OCI-LY3 (cell line): ENCODE data around the gene PRAMEF12.
"Not testable (repeated sequence)": the region's sequence is repeated elsewhere in the genome, so short reads cannot be mapped to it uniquely, and the experiment has no call there.

Experiments
- H2AFZ ChIP-seq: fragments of 200-600, 300-600 bp; shearing (Covaris generic); 2 replicates; pipeline ENCODE4 v1.6.0; 2014; ENCODE audit warnings: antibody characterized with exemption, low read depth, low read length
- H3K27ac ChIP-seq: fragments of 200-600, 300-600 bp; sonication (generic); 2 replicates; pipeline ENCODE4 v1.5.1; 2014; ENCODE audit warnings: mild to moderate bottlenecking, low read length, moderate library complexity, mixed read lengths
- H3K27me3 ChIP-seq: fragments of 200-600, 300-600 bp; sonication (generic); 2 replicates; pipeline ENCODE4 v1.6.1; 2014; ENCODE audit warnings: low read depth, low read length, mixed read lengths
- H3K36me3 ChIP-seq: fragments of 200-600, 300-600 bp; sonication (generic); replicated peaks from 2 replicates; pipeline ENCODE3; 2014; ENCODE audit warnings: low read depth, low read length, mixed read lengths
- H3K4me1 ChIP-seq: fragments of 300-600, 200-600 bp; sonication (generic); 2 replicates; pipeline ENCODE4 v1.6.1; 2014; ENCODE audit warnings: low read length, mixed read lengths
- H3K4me2 ChIP-seq: fragments of 200-600, 300-600 bp; sonication (generic); 2 replicates; pipeline ENCODE4 v1.6.1; 2014; ENCODE audit warnings: low read length, mixed read lengths
- H3K4me3 ChIP-seq: fragments of 300-600, 200-600 bp; sonication (generic); 2 replicates; pipeline ENCODE4 v1.5.1; 2014; ENCODE audit warnings: antibody characterized with exemption, mild to moderate bottlenecking, low read length, moderate library complexity
- H3K79me2 ChIP-seq: fragments of 300-600, 200-600 bp; shearing (Covaris generic); 2 replicates; pipeline ENCODE4 v1.6.1; 2014; ENCODE audit warnings: mild to moderate bottlenecking, low read length, mixed read lengths
- H3K9ac ChIP-seq: fragments of 300-600, 200-600 bp; shearing (Covaris generic); 2 replicates; pipeline ENCODE4 v1.6.0; 2014; ENCODE audit warnings: mild to moderate bottlenecking, low read length, moderate library complexity
- H3K9me3 ChIP-seq: fragments of 200-600, 300-600 bp; shearing (Covaris generic); 2 replicates; pipeline ENCODE4 v1.6.1; 2014; ENCODE audit warnings: low read length, mixed read lengths; ENCODE audit not compliant: insufficient read depth
- H4K20me1 ChIP-seq: fragments of 200-600, 300-600 bp; sonication (generic); 2 replicates; pipeline ENCODE4 v1.6.1; 2016; ENCODE audit warnings: low read length, mixed read lengths; ENCODE audit not compliant: insufficient read depth
- CTCF ChIP-seq: fragments of 200-600, 300-600 bp; sonication (generic); IDR thresholded peaks from 2 replicates; pipeline ENCODE4 v1.5.1; 2014; ENCODE audit warnings: antibody characterized with exemption, low read length, low read depth
- EZH2phosphoT487 ChIP-seq: fragments of 200-600 bp; shearing (Covaris generic); IDR thresholded peaks from 2 replicates; pipeline ENCODE4 v1.6.1; 2018; ENCODE audit warnings: antibody characterized with exemption, mixed run types, low read depth

The PRAMEF12 gene

GRCh38 chr1:12778907-12779306 lies 5.4 kb downstream of the PRAMEF12 start:
- H2AFZ ChIP-seq: no peak overlapping the region
- H3K27me3 ChIP-seq: no peaks in the 10 kb centered on the region
- H3K27ac ChIP-seq: no peak overlapping the region
- no peaks in the 10 kb centered on the region for H4K20me1 ChIP-seq
- no peak overlapping the region for H3K4me3 ChIP-seq
- H3K9ac ChIP-seq: no peak overlapping the region
- H3K4me2 ChIP-seq: no peak overlapping the region
- no peaks in the 10 kb centered on the region for H3K79me2 ChIP-seq
- no peaks in the 10 kb centered on the region for H3K36me3 ChIP-seq
- no peak for TF ChIP-seq CTCF
- TF ChIP-seq EZH2phosphoT487: no peak
- no peaks in the 10 kb centered on the region for H3K9me3 ChIP-seq
- H3K4me1 ChIP-seq: no peaks in the 10 kb centered on the region

GRCh38 chr1:12781488-12781887 lies 8.0 kb downstream of the PRAMEF12 start:
- H3K79me2 ChIP-seq, H3K9me3 ChIP-seq, H4K20me1 ChIP-seq, H3K27me3 ChIP-seq, H3K4me1 ChIP-seq, H3K4me3 ChIP-seq, H3K9ac ChIP-seq, H3K27ac ChIP-seq, H3K36me3 ChIP-seq, H3K4me2 ChIP-seq, H2AFZ ChIP-seq: not testable (repeated sequence)

GRCh38 chr1:12783783-12784182 lies 10.2 kb downstream of the PRAMEF12 start:
- not testable (repeated sequence) for H3K79me2 ChIP-seq, H3K9ac ChIP-seq, H4K20me1 ChIP-seq, H3K27me3 ChIP-seq, H3K4me1 ChIP-seq, H3K27ac ChIP-seq, H2AFZ ChIP-seq, H3K36me3 ChIP-seq, H3K9me3 ChIP-seq, H3K4me2 ChIP-seq, H3K4me3 ChIP-seq

- not testable (repeated sequence) for H3K36me3 ChIP-seq, H3K9me3 ChIP-seq, H3K9ac ChIP-seq
Measured at GRCh38 chr1:12784729-12785128, 11.2 kb downstream of the PRAMEF12 start.

GRCh38 chr1:12791097-12791496 lies 17.6 kb downstream of the PRAMEF12 start, which contains the start of gene PRAMEF1:
PRAMEF1 (plus strand) TSS chr1:12791397; CDS start chr1:12793228, 1,831 bp downstream.
- H3K9ac ChIP-seq, H3K36me3 ChIP-seq, H3K4me3 ChIP-seq, H4K20me1 ChIP-seq, H3K4me1 ChIP-seq, H3K79me2 ChIP-seq, H3K9me3 ChIP-seq, H3K27me3 ChIP-seq, H2AFZ ChIP-seq, H3K27ac ChIP-seq, H3K4me2 ChIP-seq: not testable (repeated sequence)

More at GRCh38 chr1:12784729-12785128, 11.2 kb downstream of the PRAMEF12 start:
- not testable (repeated sequence) for H3K4me1 ChIP-seq, H3K4me2 ChIP-seq, H3K27ac ChIP-seq, H3K4me3 ChIP-seq, H3K27me3 ChIP-seq, H4K20me1 ChIP-seq, H3K79me2 ChIP-seq, H2AFZ ChIP-seq

- H3K36me3 ChIP-seq: no peaks in the 10 kb centered on the region
- no peaks in the 10 kb centered on the region for H3K4me1 ChIP-seq
- H3K4me3 ChIP-seq: no peak overlapping the region
- no peak overlapping the region for H3K9ac ChIP-seq
- H3K9me3 ChIP-seq: no peaks in the 10 kb centered on the region
- no peak overlapping the region for H3K27ac ChIP-seq
- no peak overlapping the region for H2AFZ ChIP-seq
- no peak overlapping the region for H3K4me2 ChIP-seq
- H3K79me2 ChIP-seq: no peaks in the 10 kb centered on the region
- no peak for TF ChIP-seq EZH2phosphoT487
- TF ChIP-seq CTCF: no peak
- H3K27me3 ChIP-seq: no peaks in the 10 kb centered on the region
- H4K20me1 ChIP-seq: no peaks in the 10 kb centered on the region
Measured at GRCh38 chr1:12798911-12799310, 25.4 kb downstream of the PRAMEF12 start.
